Frontal cortex (tissue), 4 donors: ENCODE measurements around the gene CADM1. TPM values are rescaled to one million over a fixed set of nuclear protein-coding genes. Genes with fewer than 3 reads are reported as not detected.

ENCODE experiments used
- DNase-seq, 2 donors: peaks; one replicate each; pipeline ENCODE4 v3.0.0; 2012; ENCODE audit warnings: low spot score in 2 of 2
- FAIRE-seq: peaks from 2 replicates; lab custom pipeline; 2012; peaks lifted over from hg19 to GRCh38; lab: Jason Lieb, UNC
- total RNA-seq: library from RNA; depleted of rRNA; stranded (reverse); fragments of >200 nt; gene quantifications from one replicate; pipeline ENCODE4 v1.2.3, GENCODE V29; 2014
- donor health status: control.
- donor health status: control.
- donor health status: control.

Gene CADM1
- total RNA-seq, 1 donor from 2014 or later = 195 TPM

DNA sequence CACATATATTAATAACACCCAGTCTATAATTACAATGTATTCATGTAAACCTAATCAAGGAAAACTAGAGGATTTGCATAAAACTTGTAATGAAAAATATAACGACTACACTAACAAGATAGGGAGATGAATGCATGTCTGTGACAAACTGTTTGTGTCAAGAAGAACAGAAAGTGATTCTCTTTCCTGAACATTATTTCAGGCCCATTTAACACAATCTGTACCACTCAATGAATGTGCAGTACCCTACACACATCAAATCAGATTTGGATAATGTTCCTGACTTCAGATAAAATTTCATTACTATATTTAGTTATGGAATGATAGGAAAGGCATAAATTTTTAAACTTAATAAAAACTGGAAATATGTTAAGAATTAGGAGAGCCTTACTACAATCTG is 93.1 kb downstream of the CADM1 start:
- no peak for FAIRE-seq
- DNase-seq = no peak

DNA sequence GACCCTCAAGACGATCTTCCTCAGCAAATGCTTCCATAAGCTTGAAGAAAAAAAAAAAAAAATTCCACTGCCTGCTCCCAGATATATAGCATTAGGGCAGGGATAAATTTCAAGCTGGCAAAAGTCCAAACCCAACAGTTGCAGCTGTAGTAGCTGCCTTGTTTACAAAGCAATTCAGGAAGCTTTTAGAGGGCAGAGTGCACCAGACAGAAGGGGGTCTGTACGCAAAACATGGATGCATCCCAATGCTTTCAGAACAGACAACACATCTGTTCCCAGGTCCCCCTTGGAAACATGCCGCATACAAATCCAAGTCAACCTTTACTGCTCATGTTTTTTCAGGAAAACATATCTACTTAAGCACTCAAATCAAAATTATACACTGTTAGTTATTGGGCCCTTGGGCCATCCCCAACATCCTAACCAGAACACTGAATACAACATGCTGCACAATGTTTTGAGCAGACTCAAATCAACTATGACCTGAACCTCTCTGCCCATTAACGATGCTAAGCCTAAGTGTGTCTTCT is 94.5 kb downstream of the CADM1 start:
- no peak for FAIRE-seq

DNA sequence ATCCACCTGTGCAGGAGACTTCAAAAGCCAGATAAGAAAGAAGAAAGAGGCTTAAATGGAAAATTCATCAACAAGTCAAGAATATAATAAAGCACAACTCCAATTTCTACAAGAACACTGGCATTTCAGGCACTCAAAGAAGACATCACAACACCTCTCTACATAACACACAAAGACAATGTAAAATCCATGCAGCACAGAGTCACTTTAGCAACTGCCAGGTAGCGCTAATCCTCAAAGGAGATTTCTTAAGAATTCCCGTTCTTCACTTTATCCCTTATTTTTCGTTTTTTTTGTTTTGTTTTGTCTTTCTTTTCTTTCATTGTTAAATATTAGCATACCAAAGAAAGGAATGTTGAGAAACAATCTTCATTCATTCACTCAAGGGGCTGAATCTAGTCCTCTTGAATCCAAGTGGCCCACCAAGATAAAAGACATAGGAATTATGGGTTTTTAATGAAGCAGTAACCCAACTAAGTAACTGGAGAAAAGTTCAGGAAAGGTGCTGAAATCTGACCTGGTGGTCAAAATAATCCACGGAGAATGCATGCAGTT is 95.0 kb downstream of the CADM1 start:
- no peak for FAIRE-seq
- DNase-seq = no peak

More for the DNA sequence above, 94.5 kb downstream of the CADM1 start:
- no peak for DNase-seq

DNA sequence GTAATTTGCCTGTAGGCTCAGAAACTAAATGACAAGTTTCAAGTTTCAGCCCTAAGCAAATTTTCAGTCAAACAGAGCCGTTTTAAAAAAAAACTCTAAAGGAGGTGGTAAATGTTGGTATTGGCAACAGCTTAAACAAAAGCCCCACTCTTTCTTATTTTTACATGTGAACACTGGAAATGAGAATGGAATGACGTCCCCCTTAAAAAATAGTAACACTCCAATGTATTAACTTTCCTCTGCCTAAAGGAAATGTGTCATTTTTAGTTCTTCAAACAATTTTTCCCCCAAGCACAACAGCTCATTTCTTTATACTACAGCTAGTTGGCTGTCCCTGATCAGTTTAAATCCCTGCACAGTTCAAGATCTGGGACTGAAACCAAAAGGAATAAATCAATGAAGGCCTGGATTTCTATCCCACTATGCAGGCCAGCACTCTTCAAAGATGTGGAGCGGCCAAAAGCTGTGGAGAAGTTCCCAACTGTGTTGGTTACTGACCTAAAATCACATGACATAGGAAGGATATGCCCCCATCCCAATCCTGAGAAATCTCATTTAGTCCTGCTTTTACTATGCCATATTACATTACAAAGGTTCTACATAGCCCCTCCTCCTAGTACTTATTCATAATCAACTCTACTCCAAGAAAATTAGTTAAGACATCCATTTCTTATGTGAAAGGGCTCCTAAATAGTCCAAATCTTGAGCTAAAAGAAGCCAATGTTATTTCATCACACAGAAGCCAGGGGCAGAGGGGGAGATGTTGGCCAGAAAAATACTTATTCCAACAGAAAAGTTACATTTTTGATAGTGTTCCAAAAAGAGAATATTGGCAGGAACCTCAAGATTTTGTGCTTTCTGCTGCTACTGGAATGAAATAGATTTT is 95.9 kb downstream of the CADM1 start:
- FAIRE-seq (no peak), DNase-seq (no peak)

DNA sequence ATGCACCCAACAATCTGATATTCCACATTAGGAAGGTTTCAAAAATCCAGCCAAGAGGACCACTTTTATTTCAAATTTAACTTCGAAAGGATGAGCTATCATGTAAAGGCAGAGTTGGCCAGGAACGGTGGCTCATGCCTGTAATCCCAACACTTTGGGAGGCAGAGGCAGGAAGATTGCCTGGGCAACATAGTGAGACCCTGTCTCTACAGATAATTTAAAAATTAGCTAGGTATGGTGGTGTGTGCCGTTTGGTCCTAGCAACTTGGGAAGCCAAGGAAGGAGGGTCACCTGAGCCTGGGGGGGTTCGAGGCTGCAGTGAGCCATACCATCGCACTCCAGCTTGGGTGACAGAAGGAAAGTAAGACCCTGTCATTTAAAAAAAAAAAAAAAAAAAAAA is 96.7 kb downstream of the CADM1 start:
- DNase-seq = no peak
- no peak for FAIRE-seq

GRCh38 chr11:115406404-115406803 is 97.8 kb downstream of the CADM1 start:
- DNase-seq (no peak), FAIRE-seq (peak; percentile 91)

DNA sequence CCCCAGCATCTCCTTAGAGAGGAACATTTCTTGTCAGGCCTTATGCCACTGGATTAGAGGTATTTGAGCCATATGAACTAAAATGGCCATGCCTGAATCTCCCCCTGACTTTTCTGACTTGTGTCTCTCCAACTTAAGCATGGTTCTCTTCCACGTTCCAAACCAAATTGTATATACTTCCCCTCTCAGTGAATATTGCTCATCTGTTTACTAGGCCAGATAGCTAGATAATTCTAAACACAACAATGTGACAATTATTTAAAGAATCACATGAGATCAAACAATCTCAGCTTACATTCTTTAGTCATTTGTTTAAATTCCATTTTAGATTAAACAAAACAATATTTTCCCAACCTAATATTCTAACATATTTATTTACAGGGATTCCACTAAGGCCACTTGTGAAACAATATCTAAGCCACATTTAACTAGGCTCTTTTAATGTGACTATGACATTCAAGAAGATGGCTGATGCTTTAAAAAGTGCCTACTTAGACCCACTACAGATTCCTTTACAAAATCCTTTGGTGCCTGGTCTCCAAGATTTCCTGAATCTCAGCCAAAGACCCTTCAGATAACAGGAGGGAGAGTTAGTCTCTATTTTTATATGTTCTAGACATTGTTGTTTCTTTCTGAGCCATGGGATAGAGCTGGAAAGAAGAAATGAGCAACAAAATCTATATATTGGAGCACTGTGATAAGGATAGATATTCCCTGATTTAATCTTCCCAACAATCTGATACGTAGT is 105.7 kb downstream of the CADM1 start:
- no peak for DNase-seq
- no peak for FAIRE-seq

DNA sequence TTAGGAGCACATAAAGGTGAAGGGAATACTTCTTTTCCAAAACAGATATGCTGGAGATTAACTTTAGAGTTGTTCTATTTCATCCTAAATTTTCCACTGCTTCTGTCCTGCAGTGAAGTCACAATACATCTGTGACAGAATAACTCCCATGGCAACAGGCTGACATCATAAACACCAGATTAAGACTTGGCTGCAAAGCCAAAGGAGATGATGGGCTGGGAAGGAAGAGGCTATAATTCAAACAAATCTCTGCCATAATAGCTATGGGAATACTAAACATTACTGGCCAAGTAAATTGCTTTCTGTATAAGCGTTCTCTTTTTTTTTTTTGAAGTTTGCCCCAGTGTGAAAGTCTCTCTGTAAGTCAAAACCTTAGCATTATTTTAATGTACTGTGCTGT is 107.7 kb downstream of the CADM1 start:
- no peak for DNase-seq
- no peak for FAIRE-seq

DNA sequence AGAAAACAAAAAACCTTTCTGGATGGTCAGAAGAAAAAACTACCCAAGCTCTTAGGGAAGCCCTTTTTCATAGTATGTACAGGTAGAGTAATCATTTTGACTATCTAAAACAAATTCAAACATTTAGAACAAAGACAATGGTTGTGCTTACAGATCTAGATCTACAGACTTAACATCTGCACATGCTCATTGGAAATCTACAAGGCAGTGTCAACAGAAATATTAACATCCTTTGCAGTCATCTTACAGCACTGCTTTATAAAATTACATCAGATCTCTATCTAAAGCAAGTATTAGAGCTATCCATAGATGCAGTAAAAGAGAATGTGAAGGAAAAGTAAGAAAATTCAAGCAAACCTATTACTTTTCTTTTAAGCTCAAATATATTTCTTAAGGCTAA is 110.3 kb downstream of the CADM1 start:
- no peak for DNase-seq

GRCh38 chr11:115391598-115391997 is 112.6 kb downstream of the CADM1 start:
- no peak for FAIRE-seq
- DNase-seq = no peak

More for the DNA sequence above, 110.3 kb downstream of the CADM1 start:
- no peak for FAIRE-seq

DNA sequence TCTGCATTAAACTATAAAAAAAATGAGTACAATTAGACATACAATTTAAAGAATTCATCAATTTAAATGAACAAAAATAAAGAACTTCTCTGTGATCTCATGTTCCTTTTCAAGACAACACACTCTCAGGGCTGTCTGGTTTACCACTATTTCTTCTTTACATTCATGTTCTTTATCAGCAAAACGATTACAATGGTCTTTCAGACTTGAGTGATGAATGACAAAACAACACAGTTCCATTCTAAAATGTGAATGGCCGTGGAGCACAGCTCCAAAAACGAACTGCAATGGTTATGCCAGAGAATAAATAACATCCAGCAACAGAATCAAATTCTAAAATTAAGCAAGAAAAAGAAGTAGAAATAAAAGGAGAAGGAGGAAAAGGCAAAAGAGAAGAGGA is 113.1 kb downstream of the CADM1 start:
- DNase-seq (no peak), FAIRE-seq (no peak)

GRCh38 chr11:115390441-115390840 is 113.8 kb downstream of the CADM1 start:
- DNase-seq (no peak), FAIRE-seq (no peak)

DNA sequence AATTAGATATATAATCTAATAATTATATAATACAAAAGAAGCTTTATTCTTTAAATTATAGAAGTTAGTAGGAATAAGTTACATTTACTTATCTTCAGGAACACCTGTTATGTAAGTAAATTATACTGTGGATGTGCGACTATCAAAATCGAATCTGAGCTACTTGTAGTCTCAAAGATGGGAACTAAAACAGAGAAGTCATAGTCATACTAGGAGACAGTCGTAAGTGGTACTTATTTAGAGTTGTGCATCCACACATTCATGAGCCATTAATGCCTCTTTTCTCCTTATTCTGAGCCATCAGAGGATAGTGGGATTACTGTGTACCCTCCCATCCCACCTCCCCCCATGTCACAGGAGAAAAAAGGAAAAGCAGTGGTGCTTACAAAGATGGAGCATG is 114.4 kb downstream of the CADM1 start:
- FAIRE-seq (peak; percentile 69), DNase-seq (no peak)

DNA sequence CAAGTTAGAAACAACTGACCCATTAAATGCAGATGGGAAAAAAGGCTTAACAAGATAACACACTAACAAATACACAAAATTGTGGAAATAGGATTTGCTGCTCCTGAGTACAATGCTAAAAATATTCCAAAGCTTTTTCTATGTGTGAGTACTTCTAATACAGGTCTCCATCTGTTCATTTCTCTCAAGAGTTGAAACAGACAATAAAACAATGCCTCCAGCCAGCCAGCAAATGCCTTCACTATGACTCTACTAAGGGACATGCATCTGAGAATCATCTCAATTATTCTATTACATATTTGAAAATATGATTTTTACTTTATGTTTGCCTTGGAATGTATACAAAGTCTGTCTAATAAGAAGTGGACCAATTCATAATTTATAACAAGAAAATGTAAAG is 119.0 kb downstream of the CADM1 start:
- FAIRE-seq (no peak), DNase-seq (no peak)

GRCh38 chr11:115384236-115384635 is 120.0 kb downstream of the CADM1 start:
- FAIRE-seq (no peak), DNase-seq (no peak)

DNA sequence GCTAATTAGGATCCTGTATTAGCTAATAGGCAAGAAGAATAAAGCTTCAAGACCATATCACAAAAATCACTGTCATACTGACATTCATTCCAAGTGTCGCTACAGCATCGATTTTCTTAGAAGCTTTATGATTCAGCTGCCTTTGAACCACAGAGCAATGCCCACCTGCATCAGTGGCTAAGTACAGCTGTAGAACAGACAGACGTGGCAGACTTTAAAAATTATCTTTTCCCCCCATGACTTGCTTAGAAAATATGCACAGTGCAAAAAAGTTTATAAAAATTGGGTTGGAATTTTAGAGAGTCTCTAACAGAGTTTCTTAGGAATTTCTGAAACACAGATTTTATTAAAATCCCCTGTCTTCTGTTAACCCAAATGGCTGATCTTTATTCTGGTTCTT is 120.8 kb downstream of the CADM1 start:
- DNase-seq (no peak), FAIRE-seq (no peak)

- FAIRE-seq (no peak), DNase-seq (no peak)
These were observed 124.7 kb downstream of the CADM1 start for GRCh38 chr11:115379528-115379927.

GRCh38 chr11:115378557-115378956 is 125.7 kb downstream of the CADM1 start:
- DNase-seq = no peak
- FAIRE-seq = no peak

GRCh38 chr11:115377882-115378296 is 126.3 kb downstream of the CADM1 start:
- FAIRE-seq = no peak

DNA sequence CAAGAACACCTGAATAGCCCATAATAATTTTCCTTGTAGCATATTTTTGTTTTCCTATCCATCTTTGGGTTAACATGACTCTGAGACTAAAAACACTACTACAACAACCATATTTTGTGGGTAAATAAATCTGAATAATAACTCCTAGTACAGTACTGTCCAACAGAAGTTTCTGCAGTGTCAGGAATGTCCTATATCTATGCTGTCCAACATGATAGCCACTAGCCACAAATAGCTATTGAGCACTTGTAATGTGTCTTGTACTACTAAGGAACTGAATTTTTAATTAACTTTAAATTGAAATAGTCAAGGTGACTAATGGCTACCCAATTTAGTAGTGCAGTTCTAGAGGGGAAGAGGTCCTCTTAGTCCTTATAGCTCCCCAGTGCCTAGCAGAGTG is 135.6 kb downstream of the CADM1 start:
- FAIRE-seq (no peak), DNase-seq (no peak)

More at GRCh38 chr11:115377882-115378296, 126.3 kb downstream of the CADM1 start:
- DNase-seq = no peak

GRCh38 chr11:115366826-115367225 is 137.4 kb downstream of the CADM1 start:
- FAIRE-seq = no peak

More at GRCh38 chr11:115366826-115367225, 137.4 kb downstream of the CADM1 start:
- DNase-seq = no peak
